ENCODE data around the gene LRRC8C.
"Not testable (repeated sequence)": the region's sequence is repeated elsewhere in the genome, so short reads cannot be mapped to it uniquely, and the experiment has no call there.

LRRC8C gene

DNA sequence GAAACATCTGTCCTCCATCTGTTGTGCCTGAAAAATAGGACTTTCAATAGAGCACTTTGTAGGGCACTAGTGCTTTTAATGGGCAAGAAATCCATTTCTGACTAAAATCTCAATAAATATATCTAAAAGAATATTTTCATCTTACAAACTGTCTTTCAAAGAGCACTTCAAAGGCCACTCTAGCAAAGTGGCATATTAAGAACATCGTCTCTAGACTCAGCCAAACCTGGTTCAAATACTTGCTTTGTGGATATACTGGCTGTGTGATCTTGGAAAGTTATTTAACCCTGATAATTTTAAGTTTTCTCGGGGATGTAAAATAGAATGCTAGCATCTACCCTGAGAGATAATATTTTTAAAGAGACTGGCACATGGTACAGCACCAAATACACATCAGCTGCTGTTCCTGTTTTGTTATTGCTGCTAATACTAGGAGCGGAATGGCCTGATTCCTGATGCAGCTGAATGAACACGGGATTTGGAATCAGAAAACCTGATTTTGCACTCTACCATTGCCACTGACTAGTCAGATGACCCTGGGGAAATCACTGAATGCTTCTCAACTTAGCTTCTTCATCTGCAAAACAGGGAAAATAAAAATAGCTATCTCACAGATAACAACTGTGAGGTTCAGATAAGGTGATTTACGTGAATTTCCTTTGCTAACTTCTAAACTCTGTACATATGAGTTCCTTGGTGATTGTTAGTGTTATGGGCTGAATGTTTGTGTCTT lies 25.2 kb upstream of the LRRC8C start:
- no peak for DNase-seq (ENCODE audit: low spot score)

DNA sequence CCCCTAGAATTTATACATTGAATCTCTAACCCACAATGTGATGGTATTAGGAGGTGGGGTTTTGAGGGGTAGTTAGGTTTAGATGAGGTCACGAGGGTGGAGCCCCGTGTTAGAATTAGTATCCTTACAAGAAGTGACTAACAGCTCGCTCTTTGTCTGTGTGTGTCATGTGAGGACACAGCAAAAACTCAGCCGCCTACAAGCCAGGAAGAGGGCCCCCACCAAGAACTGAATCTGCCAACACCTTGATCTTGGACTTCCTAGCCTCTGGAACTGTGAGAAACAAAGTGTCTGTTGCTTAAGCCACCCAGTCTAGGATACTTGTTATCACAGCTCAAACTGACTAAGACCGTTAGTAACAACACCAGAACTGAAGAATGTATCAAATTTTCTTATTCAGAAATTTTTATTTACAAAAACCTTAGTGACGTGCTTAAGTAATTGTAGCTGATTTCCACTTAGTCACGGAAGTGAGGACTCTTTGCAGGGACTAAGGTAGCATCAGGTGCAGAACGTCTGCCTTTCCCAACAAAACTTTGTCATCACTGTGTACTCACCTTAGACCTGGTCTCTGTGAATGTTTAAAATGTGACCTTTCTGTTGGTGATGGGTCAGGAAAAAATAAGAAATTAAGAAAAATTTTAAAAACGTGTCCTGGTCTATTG lies 24.5 kb upstream of the LRRC8C start:
- DNase-seq (ENCODE audit: low spot score) = no peak

- DNase-seq (ENCODE audit: low spot score) = no peak
Measured at GRCh38 chr1:89608984-89609725, 23.8 kb upstream of the LRRC8C start.

DNA sequence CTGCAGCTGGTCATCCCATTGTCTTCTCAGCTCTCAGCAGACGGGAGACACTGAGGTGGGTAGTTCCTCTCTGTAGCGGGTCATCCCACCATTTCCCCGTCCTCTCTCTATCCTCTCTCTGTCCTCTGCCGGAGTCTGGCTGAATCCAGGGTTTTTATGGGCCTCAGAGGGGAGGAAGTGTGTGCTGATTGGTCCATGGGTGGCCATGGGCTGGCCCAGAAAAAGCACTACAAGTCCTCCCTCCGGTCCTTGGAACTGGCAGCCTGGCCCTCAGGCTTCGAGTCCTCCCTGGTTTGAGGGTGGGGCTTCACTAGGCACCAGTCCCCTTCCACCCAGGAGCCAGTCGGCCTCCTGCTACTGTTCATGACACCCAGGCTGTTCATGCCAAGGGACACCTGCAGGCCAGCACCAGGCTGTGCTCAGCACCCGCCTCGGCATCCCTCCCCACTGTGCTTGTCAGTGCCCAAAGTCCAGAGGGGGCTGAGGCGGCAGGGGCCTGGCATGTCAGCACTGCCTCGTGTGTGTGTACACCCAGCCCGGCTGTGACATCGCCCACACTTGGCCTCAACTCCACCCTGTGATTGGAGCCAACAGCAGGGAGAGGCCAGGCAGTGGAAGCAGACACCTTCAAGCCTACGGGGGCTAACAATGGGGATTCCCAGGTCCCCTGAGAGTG lies 23.0 kb upstream of the LRRC8C start:
- DNase-seq (ENCODE audit: low spot score) = no peak

DNA sequence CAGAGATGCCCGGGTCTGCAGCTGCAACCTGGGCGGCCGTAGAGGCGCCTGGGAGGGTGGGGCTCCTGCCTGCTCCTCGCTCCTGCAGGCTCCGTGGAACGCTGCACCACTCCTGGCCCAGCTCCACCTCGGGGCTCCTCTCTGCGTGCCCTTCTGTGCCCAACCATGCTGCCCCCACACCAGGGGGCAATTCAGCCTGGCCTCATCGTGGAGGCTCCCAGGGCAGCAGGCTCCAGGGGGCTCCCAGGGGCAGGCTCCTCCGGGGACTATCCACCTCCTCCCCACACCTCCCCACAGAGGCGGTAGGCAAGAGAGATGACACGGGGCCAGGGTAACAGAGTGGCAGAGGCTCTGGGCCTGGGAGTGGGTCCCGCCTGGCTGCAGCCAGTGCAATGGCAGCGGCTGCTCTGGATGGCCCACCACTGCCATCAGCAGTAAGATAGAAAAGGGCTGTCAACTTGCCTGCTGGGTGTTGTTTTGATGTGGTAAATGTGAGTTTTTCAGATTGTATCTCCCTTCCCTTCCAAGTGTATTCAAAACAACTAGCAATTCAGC lies 22.4 kb upstream of the LRRC8C start:
- no peak for DNase-seq (ENCODE audit: low spot score)

- no peak for DNase-seq (ENCODE audit: low spot score)
Measured at GRCh38 chr1:89611721-89612120, 21.2 kb upstream of the LRRC8C start.

- no peak for DNase-seq (ENCODE audit: low spot score)
Measured at GRCh38 chr1:89613928-89614327, 19.0 kb upstream of the LRRC8C start.

- no peak for DNase-seq (ENCODE audit: low spot score)
Measured at GRCh38 chr1:89615676-89616598, 17.0 kb upstream of the LRRC8C start.

- DNase-seq (ENCODE audit: low spot score) = no peak
Measured at GRCh38 chr1:89616844-89617627, 15.9 kb upstream of the LRRC8C start.

DNA sequence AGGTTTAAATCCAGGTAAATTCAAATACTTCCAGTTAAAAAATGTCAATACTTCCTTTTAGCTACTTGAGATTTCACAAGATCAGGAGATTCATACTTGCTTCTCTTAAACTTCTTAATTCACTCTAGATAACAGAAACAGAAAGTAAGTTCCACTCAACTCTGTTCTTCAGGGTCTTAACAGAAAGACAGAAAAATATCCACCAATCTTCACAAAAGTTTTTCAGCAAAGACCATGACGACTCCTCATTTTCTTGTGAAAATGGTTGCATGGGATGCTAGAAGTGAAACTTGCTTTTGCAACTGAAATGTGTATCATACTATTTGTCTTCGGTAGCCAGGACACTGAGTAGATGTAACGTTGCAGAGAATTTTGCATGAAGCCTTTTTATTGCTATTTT lies 12.3 kb upstream of the LRRC8C start:
- DNase-seq (ENCODE audit: low spot score) = no peak

DNA sequence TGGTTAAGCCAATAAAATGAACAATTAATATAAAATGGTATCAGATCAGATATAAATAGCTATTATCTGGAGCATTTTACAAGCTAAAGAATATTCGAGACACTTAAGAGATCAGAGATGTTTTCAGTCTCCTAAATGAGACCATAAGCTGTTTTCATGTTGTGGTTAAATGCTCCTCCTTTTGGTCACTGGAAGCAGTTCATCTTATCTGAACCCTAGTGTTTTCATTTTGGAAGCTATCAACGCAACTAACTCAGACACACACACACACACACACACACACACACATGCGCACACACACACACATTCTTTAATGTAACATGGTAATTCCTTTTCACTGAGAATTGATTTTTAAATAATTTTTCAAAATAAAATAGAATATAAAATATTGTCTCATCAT lies 10.0 kb upstream of the LRRC8C start:
- no peak for DNase-seq (ENCODE audit: low spot score)

DNA sequence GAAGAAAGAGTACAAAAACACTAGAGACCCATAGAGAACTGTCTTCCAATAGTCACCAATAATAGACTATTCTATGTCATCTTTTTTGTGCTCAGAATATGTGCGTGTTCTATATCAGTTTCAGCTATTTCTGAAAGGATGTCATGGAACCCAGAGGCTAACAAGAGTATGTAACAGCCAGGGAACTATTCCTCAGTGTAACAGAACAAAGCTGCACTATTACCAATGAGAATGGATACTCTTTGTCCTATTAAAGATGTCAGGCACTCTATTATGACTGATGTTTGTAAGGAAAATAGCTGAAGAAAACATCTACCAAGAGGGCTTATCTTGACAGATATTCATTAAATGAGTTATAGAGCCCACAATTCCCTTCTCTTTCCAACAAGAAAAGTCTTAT lies 8.6 kb upstream of the LRRC8C start:
- DNase-seq (ENCODE audit: low spot score) = no peak

GRCh38 chr1:89624715-89625323 lies 8.1 kb upstream of the LRRC8C start:
- DNase-seq (ENCODE audit: low spot score) = no peak

- no peak for DNase-seq (ENCODE audit: low spot score)
Measured at GRCh38 chr1:89627596-89627962, 5.3 kb upstream of the LRRC8C start.

DNA sequence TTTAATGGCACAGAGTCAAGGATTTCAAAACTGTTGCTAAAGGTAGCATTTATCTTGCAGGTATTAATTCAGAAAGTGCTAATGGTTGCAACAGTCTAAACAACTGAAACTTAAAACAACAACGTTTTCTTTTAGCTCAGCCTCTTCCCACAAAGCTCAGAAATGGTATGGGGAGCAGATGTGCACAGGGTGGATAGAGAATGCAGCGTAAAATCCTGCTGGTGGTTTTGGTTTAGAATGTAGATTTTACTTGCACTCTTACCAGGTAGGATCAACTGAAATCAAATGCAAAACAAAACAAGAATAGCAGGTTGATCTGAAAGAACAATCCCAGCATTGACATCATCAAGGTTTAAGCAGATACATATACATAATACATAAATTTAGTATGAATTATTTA lies 3.8 kb upstream of the LRRC8C start:
- no peak for DNase-seq (ENCODE audit: low spot score)

DNA sequence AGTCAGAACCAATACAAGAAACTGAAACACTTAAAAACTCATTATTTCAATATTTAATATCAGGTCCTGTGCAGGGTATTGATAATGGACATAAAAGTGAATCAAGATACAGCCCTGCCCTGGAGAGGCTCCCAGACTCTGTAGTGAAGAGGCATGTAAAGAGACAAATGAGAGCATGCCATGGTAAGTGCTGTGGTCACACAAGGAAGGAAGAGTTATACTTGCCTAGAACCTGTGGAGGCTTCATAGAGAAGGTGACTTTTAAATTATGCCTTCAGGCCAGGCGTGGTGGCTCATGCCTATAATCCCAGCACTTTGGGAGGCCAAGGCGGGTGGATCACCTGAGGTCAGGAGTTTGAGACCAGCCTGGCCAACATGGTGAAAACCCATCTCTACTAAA lies 3.3 kb upstream of the LRRC8C start:
- DNase-seq (ENCODE audit: low spot score) = not testable (repeated sequence)

- no peak for DNase-seq (ENCODE audit: low spot score)
Measured at GRCh38 chr1:89630048-89630447, 2.9 kb upstream of the LRRC8C start.

DNA sequence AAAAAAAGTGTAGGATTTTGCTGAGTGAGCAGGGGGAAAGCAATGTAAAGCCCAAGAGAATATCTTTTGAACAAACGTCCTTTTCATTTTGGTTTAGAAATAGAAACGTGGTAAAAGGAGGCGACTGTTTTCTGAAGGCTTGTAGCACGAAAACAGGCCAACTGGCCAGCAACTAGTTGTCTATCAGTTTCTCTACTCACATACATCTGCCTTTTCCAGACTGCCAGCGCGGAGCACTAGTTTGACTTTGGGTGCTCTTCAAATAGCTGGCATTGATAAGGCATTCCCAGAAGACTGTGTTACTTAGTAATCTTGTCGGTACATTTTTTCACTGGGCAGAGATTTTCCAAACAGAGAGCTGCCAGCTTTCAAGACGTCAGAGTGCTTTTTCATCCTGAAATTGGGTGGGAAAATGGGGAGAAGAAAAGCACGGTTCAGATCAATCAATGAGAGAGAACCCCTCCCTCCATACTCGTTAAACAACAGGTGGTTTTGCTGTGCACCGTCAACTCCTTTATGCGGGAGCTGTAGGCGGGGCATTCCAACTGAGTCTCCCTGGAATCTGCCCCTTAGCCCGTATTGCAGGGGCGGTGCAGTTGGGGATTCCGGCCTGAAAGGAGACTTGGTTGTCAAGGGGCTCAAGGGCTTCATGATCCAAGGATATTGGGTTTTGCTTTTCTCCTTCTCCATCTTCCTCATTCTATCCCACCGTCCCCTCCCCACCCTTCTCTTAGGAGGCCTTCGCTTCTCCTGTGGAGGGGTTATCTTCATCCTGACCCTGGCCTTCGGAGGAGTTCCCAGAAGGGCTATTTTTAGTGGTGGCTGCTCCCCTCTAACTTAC lies 884 bp upstream of the LRRC8C start:
- DNase-seq (ENCODE audit: low spot score) = no peak

- DNase-seq (ENCODE audit: low spot score) = peak; percentile 71
Measured at GRCh38 chr1:89633248-89633799, 404 bp downstream of the LRRC8C start.
